Liver (tissue), 3 donors: Measurements from ENCODE around the gene USP6NL.

Source experiments
- RAD21 ChIP-seq, 2 donors: IDR thresholded peaks; 2 replicates each; pipeline ENCODE4 v1.6.1; 2016; ENCODE audit warnings: antibody characterized with exemption in 2 of 2, mild to moderate bottlenecking in 2 of 2
- TAF1 ChIP-seq: conservative IDR thresholded peaks from 2 replicates; pipeline ENCODE4 v1.6.1; 2016; ENCODE audit warnings: antibody characterized with exemption, mild to moderate bottlenecking
- TF ChIP-seq, protein P1 (sequence below): IDR thresholded peaks from 2 replicates; pipeline ENCODE4 v1.6.1; 2016; ENCODE audit warnings: antibody characterized with exemption
- TF ChIP-seq, protein P2 (sequence below): fragments of 150-350 bp; IDR thresholded peaks from 2 replicates; pipeline ENCODE4 v1.5.1; 2017; ENCODE audit warnings: improper control_type of control experiment, low read depth, low read length; ENCODE audit not compliant: missing input control
- donor health status: healthy.
- donor health status: healthy.

DNA sequence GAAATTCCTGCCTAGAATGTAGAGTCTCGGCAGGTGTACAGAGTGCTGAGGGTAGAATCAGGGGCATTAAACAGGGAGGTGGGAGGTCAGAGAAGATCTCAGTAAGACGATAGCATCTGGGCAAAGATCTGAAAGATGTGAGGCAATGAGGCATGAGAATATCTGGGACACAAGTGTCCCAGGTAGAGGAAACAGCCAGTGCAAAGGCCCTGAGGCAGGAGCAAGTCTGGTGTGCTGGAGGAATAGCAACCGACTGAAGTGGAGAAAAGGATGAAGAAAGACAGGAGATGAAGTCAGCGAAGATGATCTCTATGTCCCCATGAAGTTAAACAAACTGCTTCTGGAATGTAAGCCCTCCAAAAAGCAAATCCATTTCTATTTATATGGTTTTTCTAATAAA lies 84.4 kb downstream of the USP6NL start:
- TF ChIP-seq, protein P1, sequence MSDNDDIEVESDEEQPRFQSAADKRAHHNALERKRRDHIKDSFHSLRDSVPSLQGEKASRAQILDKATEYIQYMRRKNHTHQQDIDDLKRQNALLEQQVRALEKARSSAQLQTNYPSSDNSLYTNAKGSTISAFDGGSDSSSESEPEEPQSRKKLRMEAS = no peak
- TF ChIP-seq RAD21 (IDR thresholded peaks at IDR 0.05) (no peak), TAF1 (no peak)
- TF ChIP-seq, protein P2, sequence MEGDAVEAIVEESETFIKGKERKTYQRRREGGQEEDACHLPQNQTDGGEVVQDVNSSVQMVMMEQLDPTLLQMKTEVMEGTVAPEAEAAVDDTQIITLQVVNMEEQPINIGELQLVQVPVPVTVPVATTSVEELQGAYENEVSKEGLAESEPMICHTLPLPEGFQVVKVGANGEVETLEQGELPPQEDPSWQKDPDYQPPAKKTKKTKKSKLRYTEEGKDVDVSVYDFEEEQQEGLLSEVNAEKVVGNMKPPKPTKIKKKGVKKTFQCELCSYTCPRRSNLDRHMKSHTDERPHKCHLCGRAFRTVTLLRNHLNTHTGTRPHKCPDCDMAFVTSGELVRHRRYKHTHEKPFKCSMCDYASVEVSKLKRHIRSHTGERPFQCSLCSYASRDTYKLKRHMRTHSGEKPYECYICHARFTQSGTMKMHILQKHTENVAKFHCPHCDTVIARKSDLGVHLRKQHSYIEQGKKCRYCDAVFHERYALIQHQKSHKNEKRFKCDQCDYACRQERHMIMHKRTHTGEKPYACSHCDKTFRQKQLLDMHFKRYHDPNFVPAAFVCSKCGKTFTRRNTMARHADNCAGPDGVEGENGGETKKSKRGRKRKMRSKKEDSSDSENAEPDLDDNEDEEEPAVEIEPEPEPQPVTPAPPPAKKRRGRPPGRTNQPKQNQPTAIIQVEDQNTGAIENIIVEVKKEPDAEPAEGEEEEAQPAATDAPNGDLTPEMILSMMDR = no peak
